COLO668 (cell line): ENCODE results near the gene ANKRD23.

ENCODE experiments used
- DNase-seq: peaks from one replicate; lab custom pipeline; 2025; ENCODE audit not compliant: unreplicated experiment; lab: John Stamatoyannopoulos, UW

Gene ANKRD23

GRCh38 chr2:96839875-96840850 is 3.7 kb downstream of the ANKRD23 start:
- peak; percentile 55 for DNase-seq

DNA sequence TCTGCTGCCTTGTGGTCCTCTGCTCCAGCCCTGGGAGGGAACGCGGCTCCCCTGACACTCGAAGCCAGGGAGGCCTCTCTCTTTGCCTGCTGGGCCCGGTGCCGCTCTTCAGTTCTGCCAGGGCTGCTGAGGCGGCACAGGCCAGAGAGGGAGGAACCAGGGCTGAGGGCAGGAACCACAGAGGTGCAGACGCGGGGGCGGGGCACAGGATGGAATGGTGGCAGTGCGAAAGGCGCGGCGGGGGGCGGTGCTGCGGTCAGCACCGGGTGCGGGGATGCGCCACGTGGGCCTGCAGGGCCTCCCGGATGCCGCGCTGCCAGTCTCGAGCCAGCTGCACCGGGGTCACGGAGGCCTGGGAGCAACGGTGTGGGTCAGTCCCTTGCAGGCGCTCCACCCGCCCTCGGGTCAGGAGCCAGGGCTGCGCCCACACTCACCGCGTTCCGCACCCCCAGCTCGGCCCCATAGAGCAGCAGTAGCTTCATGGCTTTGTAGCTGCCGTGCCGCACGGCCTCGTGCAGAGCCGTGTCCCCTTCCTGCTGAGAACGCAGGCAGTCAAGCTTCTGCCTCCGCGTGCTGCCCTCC is 4.4 kb downstream of the ANKRD23 start:
- DNase-seq = no peak

GRCh38 chr2:96838345-96839292 is 5.2 kb downstream of the ANKRD23 start:
- no peak for DNase-seq

GRCh38 chr2:96837575-96837974 is 6.2 kb downstream of the ANKRD23 start:
- DNase-seq = no peak

DNA sequence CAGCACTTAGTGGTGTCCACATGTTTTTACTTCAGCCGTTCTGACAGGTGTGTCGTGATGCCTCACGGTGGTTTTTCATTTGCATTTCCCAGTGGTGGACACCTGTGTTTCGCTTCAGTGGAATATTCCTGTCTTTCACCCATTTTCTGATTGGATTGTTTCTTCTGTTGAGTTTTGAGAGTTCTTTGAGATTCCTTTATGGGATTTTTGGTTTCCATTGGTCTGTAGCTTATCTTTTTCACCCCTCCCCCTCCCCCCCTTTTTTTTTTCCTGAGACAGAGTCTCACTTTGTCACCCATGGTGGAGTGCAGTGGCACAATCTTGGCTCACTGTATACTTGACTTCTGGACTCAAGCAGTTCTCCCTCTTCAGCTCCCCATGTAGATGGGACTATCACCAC is 8.0 kb downstream of the ANKRD23 start:
- no peak for DNase-seq

GRCh38 chr2:96832754-96833507 is 10.9 kb downstream of the ANKRD23 start:
- peak; percentile 97 for DNase-seq

GRCh38 chr2:96832408-96832753 is 11.4 kb downstream of the ANKRD23 start:
- DNase-seq = no peak

DNA sequence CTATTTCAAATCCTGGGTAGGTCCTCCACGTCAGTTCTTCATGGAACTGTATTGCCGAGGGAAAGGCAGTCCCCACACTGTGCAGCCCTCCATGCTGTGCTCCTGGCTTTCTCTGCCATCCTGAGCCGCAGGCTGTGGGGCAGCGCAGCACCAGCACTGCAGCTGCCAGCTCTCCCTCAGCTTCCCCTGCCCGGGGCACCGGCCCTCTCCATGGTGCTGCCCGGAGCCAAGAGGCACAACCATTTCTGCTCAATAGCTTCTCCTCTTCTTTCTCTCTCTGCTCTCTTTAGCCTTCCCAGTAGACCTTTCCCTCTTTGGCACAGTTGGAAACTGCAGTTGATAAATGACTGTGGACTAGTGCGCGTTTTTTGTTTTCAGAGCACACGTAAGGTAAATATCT is 12.1 kb downstream of the ANKRD23 start:
- no peak for DNase-seq

DNA sequence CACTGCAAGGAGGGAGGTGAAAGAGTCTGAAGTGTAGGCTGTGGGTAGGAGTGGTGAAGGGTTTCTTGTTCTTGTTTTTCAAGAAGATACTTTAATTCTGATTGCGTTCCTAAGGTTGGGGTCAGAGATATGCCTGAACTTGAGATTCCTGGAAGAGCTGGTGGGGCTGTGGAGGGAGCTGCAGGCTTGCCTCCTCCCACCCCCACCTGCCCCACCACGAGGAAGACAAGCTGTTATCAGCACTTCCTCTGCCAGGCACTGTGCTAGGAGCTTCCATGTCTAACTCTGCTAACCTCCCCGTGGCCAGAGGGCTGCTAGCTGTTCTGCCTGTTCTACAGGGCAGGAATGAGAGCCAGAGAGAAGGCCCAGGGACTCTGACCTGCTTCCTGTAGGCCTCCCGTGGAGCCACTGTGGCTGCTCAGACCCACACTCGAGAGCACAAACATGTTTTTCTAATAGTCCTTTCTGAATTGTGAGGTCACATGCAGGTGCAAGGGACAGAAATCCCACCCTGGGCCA is 13.7 kb downstream of the ANKRD23 start:
- DNase-seq = no peak

- no peak for DNase-seq
Observed at GRCh38 chr2:96828874-96829273, 14.9 kb downstream of the ANKRD23 start.

GRCh38 chr2:96828436-96828835 is 15.4 kb downstream of the ANKRD23 start:
- DNase-seq = no peak

DNA sequence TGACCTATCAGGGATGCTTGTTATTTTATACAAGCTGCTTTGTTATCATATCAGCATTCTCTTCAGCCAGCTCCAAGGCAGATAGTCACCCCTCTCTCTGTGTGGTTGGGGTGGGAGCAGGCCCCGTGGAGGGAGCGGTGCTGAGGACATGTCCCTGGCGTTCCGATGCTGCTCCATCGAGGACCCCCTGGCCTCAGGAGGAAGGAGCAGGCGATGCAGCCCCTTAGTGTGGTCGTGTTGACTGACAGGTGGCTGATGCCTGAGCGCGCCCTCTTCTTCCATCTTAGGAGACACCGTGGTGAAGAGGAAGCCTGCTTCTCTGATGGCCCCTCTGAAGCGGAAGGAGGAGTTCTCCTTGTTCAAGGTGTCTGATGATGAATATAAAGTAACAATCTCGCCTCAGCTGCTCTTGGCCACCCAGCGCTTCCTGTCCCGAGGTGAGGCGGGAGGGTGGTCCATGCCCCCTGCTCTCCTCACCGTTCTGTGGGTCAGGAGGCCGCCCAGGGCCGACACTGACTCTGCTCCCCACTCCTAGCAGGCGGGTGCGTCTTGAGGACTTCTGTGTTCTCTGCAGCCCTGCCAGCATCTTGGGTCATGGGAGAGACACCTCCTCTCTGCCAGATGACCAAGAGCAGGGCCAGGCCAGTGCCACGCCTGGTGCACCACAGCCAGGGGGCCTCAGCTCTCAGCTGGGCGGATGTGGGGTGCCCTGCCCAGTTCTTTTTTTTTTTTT is 17.1 kb downstream of the ANKRD23 start:
- DNase-seq = no peak

DNA sequence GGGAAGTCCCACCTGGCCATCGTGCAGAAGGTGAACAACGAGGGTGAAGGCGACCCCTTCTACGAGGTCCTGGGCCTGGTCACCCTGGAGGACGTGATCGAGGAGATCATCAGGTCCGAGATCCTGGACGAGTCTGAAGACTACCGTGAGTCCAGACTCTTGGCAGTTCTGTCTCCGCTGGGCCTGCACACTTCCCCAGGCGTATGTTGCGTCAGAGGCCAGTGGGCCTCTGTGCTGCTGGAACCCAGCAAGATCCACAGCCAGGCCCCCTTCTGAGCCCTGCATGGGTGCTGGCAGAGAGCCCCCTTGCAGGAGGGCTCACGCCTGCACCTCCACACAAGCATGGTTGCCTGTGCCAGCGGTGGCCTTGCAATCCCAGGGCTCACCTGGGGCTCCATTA is 18.8 kb downstream of the ANKRD23 start:
- no peak for DNase-seq

DNA sequence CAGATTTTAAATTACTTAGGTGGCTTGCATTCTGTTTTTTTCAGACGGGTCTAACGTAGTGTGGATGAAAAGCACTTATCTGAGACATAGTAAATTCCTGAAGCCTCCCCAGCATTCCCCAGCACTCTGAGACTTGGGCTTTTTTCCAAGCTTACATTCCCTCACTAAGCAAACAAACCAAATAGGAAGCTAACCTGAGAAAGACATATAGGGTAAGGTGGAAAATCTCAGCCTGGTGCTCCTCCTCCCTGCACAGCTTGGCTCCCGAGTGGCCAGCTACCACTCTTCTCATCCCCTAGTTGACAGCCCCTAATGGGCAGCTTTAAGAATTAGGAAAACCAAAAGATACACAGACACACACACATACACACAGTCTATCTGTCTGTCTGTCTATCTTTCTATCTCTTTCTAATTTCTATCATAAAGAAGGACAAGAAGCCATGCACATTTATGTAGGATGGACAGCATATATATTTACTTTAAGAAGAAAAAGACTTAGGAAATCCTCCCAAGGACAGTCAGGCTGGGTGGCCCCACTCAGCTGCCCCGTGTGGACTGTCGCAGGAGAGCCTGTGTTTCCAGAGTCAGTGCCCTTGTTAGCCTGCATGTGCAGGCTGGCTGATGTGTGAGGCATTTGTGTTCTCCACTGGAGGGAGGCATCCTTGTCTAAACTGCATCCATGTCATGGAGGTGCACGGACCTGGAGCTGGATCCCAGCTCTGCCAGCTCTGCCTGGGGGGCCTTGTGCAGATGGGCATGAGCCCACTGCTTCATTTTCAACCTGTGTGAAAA is 19.5 kb downstream of the ANKRD23 start:
- no peak for DNase-seq

DNA sequence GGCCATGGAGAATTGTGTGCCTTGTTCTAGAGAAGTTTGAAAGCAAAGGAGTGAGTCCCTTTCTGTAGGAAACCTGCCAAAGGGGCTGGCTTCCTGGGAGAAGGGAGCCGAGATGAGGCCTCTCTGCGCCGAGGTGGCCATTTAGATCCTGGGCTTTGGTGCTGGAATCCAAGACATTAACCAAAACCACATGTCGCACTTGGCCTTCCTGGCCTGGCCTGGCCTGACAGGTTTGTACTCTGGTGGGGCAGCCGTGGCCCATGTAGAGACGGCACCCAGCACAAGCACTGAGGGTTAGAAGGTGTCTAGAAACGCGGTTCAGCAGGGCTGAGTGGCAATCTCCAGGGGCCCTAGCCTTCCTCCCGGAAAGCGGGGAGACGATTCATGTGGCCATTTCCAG is 20.6 kb downstream of the ANKRD23 start:
- DNase-seq = no peak

DNA sequence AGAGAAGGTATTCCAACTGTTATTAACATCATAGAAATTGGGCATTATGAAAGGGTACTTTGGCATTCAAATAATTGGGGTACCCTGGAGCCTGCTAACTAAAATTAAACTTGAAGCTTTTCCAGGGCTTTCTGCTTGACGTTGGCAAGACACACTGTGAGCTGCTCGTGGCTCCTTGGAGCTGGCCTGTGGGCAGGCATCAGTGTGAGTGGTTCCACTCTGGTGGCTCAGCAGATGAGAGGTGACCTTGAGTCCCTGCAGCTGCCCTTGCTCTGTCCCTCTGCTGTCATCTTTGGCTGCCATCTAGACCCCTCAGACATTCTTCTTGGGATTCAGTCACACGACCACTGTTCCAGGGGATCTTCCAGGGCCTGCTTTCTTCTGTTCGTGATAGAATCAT is 21.0 kb downstream of the ANKRD23 start:
- DNase-seq = no peak

DNA sequence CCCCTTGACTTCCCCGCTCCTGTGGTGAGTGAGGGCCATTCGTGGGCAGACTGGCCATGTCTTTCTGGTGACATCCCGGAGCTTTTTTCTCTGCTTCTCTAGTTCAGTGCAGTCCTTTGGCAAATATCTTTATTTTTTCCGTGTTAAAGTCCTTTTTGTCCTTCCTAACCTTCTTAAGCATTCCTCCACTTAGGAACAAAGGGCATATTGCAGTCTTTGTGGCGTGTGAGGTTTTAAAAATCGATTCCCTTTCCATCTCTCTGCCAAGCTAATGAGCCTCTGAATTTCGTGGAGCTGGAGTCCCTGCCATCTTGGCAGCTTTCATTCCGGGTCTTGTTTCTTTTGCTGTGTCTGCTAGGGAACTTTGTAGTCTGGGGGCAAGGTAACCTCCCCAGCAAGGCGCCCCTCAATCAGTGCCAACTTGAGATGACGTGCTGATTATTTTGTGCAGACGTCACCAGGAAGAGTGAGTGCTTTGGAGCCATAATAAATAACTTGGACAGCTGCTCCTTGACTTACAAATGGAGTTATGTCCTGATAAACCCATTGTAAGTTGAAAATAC is 22.6 kb downstream of the ANKRD23 start:
- DNase-seq = no peak

GRCh38 chr2:96819876-96820511 is 23.8 kb downstream of the ANKRD23 start:
- DNase-seq = no peak
